Fibroblast of peridontal ligament (primary cell): ENCODE results near the gene HOXB3.

Experiments
- DNase-seq: peaks from one replicate; pipeline ENCODE4 v3.0.0-alpha.2; 2010; ENCODE audit errors: extremely low read depth

HOXB3 gene

DNA sequence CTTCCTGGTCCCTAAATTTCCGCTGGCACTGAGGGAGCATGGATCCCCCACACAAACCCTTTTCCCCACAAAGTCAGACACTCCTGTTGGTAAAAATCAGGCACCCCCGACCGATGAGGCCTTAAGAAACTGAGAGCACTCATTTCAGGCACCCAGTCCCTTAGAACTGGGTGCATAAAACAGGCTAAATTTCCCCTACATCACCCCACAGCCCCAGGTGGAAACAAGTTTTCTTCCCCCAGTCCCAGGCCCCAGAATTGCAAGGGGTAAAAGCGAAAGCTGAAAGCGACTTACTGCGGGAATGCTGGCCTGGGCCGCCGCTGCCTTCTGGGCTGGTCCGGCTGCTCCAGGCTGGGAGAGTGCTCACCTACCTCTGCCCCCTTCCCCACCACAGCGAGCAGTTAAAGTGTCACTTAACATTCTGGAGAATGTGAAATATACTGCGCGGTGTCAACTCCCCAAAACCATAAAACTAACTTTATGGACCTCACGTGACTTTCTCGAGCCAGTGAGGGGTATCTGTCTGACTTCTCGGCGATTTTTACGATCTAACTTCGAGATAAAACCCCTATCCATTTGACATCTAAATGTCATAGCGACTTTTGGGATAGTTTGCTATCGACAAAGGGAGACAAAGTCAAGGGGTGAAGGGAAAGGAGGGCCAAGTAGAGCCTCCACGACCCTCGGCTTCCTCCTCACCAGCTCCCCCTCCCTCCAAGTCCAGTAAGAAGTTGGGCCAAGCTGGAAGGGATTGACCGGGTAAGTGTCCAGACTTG, at the start of gene HOXB3:
HOXB3 (minus strand) TSS at position 411 of the 776 bp plus-strand sequence. CDS start 37,767 bp downstream, outside the sequence.
- no peak for DNase-seq

- no peak for DNase-seq
These were observed 49.1 kb upstream of the HOXB3 start for GRCh38 chr17:48639136-48639535.

DNA sequence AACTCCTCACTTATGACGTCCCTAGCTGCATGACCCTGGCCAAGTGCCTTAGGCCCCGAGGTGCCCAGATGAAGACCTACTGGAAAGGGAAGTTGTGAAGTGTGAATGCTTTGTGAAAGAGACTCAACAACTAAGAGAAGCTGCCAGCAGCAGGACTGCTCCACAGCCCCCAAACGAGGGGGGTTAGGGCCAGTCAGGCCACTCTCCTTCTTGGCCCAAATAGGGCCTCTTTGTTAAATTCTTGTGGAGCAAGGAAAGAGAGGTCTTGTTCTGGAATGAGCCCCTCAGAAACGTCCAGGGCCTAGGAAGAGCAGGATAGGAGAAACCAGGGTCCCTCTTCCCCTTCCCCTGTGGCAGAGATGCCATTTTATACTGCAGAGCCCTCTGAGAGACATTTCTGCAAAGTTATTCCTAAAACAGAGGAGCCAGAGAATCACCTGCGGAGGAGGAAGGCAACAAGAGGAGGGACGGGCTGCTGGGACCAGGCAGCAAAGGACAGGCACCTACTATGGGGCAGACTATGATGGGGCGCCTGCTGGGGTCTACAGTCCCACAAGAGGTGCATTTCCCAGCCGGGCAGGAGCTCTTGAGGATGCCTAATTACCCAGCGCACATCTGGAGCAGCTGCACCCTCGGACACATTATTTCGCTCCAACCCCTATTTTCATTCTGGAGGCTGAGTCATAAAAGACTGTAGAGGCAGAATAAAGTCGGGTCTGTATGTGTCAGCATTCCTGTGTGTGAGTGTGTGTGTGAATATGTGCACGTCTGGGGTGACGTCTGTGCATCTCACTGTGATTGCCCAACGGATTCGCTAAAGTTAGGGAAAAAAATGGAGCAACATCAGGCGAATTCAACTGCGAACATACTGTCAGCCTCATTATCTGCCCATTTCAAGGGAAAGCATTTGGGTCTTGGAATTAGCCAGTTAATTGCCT, 47.6 kb upstream of the HOXB3 start:
- DNase-seq, result peak; percentile 7

DNA sequence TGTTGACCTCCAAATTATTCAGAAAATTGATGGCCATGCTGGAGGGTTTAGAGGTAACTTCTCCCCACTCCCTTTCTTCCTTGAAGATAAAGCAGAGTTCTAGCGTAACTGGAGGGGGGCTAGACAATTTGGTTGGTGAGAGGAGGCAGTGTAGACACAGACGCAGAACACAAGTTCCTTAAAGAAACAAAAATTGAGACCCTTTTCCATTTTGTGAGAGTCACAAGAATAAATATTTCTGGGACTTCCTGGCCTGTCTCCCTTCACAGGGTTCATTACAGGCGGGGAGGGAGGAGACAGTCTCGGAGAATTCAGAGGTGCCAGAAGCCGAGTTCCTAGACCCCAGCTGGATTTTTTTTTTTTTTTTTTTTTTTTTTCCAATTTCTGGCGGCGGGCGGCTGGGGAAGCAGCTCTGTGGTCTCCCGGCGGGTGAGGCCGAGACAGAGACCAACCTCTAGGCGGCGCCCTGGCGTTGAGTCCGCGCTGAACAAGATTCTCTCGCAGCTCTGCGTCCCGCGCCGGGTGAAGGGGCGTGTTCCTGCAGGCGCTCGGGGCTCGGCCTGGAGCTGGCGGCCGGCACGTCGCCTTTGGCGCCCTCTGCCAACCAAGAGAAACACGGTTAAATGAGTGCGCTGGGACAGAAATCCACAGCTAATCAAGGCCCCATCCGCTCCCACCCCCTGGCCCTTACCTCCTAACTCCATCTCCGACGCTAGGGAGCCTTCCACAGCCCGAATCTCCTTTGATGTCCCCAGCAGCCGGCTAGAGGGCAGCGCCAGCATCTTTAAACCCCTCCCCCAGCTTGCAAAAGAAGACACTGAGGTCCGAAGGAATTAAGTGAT, 46.4 kb upstream of the HOXB3 start:
- no peak for DNase-seq

- no peak for DNase-seq
These were observed 44.6 kb upstream of the HOXB3 start for GRCh38 chr17:48634493-48635208.

- DNase-seq, result no peak
These were observed 43.2 kb upstream of the HOXB3 start for GRCh38 chr17:48633266-48633677.

GRCh38 chr17:48632579-48633265, 42.7 kb upstream of the HOXB3 start:
- DNase-seq, result no peak

DNA sequence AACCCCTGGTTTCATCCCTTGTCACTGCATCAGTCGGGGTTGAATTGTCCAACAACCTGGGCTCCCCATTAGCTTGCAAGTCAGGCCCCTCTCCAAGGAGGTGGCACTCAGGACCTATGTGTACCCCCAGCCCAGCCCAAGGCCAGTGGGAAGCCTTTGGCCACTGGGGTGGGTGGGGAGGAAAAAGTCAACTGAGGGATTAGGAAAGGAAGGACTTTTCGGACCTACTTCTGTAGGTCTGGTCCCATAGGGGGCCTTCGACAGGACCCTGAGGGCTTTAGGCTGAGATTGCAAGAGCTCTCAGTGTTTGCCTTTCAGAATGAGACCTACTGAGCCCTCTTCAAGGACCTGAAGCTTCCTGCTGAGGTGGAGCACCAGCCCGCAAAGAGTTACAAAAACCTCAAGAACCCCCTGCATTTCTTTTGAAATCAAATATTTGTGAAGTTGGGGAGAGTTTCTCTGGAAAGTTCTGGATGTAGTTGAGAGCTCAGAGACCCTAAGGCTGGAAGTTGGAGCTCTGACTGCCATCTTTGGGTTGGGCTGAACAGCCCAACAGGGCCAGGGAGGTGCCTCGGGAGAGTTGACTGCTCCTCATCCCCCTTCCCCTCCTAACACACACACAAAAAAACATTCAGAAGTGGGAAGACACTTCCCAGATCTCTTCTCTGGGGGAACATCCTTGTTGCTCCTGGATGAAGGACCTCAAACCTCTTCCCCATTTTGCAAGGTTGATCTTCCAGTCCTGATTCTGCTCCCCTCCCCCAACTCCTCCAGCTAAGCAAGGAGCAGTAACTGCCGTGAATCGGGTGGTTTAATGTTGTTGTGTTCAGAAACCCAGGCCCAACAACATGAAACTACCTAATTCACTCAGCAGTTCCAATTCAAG, 41.9 kb upstream of the HOXB3 start:
- no peak for DNase-seq

DNA sequence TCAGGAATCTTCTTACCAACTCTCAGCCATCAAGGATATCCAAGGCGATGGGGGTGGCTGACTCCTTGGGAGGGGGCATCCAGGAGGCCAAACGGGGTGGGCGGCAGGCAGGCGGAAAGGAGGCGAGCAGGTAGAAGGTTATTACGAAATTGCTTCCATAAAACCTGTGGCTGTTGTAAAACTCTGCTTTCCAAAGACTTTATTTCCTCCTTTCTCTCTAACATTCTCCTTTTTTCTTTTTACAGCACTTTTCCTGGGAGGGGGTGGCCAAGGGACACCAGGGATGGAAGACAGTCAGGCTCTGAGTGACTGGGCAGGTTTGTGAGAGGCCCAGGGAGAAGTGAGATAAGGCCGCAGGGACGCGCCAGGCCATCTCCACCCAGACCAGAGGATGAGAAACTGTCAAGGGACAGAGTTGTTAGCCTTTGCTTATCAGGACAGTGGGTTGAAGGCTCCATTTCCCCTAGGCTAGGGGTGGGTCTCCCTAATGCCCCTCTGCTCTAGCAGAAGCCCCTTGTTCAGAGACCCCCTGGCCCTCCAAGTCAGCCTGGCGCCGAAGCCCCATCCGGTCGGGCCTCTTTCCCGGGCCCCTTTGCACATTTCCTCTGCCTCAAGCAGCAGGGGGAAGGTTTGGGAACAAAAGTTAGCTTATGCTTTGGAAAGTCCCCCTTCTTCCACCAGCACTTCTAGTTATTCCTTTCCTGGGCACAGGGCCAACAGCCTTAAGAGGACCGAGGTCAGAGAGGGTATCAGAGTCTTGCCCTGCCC, 41.1 kb upstream of the HOXB3 start:
- no peak for DNase-seq

- DNase-seq, result no peak
These were observed 40.2 kb upstream of the HOXB3 start for GRCh38 chr17:48630009-48630924.

DNA sequence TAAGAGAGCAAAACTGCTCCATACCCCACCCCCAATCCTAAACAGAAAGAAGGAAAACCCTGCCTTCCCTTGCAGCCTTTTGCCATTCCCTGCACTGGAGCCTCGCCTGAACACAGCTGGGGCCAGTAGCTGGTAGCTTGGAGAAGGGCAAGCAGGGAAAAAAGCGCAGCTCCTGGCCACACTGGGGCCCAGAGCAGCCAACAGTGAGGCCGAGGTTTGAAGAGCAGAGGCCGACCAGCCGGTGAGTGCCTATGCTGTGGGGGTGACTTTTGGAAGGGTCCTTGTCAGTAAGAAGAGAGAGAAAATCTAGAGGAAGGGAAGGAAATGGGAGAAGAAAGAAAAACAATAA, 39.3 kb upstream of the HOXB3 start:
- DNase-seq, result no peak

DNA sequence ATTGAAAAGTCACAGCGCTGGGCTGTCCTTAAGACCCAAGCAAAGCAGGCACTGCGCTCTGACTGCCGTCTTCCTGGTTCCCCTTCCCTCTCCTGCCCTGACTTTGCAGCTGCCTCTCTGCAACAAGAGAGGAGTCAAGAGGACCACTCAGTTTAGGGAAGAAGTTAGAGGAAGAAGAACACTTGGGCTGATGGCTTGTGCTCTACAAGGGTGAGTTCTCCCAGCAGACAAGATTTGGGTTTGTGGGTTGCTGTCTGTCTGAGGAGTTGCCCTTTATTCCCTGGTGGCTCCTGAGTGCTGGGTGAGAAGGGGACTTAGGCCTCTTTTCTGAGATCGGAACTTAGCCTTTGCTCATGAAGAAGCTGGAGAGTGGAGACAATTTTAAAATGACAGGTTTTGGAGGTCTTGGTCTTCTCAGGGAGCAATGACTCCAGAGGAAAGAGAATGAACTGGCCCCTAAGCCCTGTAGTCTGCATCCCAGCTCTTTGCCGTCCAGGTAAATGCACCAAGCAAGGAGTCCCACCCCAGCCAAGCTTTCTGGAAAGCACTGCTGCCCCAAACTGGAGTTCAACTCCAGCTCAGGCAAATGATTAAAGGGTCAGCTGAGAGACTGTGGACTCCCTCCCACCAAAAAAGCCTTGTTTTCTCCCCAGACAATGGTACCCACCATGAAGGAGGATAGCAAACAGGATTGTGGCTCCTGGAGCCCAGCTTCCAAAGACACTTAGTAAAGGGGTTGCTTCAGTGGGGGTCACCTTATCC, 38.8 kb upstream of the HOXB3 start:
- no peak for DNase-seq

- DNase-seq, result no peak
These were observed 37.8 kb upstream of the HOXB3 start for GRCh38 chr17:48627623-48628521.

DNA sequence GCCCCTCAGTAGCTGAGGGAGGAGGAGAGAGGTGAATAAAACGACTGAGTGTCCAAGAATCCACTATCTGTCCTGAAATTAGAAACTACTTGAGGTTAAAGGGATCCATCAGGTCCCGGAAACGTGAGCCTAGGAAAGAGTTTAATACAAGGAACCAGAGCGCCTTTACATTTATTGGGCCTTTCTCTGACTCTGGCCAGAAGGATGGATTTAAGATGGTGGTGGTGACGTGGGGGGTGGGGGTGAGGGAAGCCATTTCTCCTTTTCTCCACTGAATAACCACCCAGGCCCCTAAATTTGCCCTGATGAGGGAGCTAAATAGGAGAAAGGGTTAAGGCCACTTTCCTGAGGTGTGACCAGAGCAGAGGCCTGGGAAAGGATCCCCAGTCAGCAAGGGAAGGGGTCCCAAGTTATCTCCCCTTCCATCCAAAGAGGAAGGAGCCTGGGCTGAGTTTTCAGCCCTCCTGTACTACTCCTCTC, 37.1 kb upstream of the HOXB3 start:
- no peak for DNase-seq

DNA sequence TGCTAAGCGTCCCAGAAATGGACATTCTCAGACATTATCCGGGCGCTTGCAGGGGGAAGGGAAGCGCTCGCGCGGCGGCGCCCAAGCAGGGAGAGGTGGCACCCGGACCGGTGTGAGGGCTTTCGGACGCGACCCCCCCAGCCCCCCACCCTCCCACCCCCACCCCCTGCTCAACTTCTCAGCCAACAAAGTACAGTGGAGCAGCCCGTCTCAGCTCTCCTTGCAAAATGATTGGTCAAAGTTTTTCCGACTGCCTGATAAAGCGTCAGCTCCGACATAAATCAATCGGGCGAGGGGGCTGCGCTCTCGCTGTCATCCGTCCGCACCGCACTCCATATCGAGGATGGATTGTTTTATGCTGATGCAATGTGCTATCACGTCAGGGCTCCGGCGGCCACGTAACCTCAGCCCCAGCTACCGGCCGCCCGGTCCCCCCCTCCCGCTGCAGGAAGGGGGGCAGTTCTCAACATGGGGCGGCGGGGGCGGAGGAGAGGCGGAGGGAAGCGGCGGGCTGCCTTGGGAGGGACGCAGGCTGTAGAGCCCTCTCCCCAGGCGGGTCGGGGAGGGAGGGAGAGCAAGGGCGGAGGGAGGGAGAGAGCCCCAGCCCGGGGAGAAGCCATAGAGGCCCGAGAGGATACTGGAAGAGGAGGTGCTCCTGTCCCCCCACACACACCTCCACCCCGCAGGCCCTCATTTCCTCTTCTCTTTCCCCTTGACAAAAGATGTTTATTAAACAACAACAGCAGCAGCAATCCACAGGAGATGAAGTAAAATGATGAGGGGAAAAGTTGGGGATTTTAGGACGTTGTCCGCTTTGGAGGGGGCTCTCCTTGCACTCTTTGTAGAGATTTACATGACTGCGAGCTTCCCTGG, 36.4 kb upstream of the HOXB3 start, which contains the start of gene HOXB9:
HOXB9 (minus strand) TSS at position 114 of the 873 bp plus-strand sequence; CDS start at position 25, 89 bp downstream.
- DNase-seq, result no peak
